Activated CD8-positive, alpha-beta memory T cell treated with anti-CD3 and anti-CD28 coated beads for 36 hours (primary cell): ENCODE results near the gene CNOT1. TPM values are rescaled to one million over a fixed set of nuclear protein-coding genes. Genes with fewer than 3 reads are reported as not detected.

Experiments used
- CTCF ChIA-PET: fragments of 350-600 bp; sonication (Branson Sonifier 250); formaldehyde crosslinking; loops from one replicate; lab custom pipeline; 2021; ENCODE audit warnings: antibody characterized with exemption; lab: Charles Lee
- POLR2A ChIA-PET: fragments of 350-600 bp; sonication (Branson Sonifier 250); formaldehyde crosslinking; loops from one replicate; lab custom pipeline; 2021; ENCODE audit warnings: antibody characterized with exemption; lab: Charles Lee
- total RNA-seq, 2 experiments: library from RNA; stranded (reverse); gene quantifications; one replicate each; pipeline ENCODE4 v1.2.3, GENCODE V29; 2021

The CNOT1 gene
- total RNA-seq, 2 experiments from 2014 or later: 316 to 334 TPM

DNA sequence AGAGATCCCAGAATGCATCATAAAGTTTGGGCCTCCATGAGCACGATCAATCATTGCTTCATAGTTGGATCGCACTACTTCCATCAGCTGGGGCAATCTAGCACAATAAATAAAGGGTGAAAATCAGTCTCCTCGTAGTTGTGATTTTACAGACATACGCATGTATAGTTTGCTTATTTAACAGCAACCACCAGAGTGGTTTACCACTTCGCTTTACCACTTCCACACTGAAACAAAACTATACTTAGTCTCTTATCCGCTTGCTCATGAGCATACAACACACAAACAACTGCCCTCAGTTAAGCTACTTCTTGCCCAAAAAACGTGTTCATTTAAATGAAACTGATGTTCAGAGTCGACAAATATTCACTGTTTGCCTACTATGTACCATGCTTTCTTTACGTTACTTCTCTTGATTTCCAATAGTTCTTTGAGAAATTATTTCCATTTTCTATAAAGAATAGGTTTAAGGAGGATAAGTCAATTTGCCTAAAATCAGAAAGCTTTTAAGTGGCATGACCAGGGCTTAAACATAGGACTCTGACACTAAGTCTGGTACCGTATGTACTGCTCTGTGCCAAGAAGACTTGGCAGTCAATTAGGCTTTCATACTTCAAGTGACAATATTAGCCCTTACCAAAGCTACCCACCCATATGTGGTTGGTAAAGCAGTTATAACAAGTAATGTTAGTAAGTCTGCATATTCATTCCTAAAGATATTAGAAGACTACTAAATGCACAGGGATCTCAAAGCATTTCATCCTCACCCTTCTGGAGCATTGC, 92.3 kb downstream of the CNOT1 start:
- CTCF ChIA-PET: interaction anchor here (0.5 kb wide), 1 partner anchor 144 kb away, joined by 4 read pairs; no protein-coding TSS in a partner anchor
- POLR2A ChIA-PET: interaction anchor here (0.6 kb wide), 1 partner anchor 9 kb away, joined by 3 read pairs; no protein-coding TSS in a partner anchor

DNA sequence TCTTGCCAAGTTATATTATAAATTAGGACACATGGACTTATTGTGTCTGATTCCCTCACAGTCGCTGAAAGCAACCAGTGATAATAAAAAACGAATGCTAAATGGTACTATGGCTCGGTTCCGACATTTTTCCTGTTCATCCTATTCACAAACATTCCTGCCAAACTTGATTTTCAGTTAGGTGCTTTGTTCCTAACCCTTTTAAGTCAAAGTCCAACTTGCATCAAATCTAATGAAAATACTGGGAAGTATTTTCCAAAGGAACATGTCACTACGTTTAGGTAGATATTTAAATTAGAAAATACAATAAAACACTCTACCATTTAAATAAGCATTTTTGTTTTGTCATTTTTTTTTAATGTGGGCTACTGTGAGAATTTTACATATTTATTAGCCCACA, 93.3 kb downstream of the CNOT1 start:
- ChIA-PET CTCF (no interaction called here), POLR2A (no interaction called here)

DNA sequence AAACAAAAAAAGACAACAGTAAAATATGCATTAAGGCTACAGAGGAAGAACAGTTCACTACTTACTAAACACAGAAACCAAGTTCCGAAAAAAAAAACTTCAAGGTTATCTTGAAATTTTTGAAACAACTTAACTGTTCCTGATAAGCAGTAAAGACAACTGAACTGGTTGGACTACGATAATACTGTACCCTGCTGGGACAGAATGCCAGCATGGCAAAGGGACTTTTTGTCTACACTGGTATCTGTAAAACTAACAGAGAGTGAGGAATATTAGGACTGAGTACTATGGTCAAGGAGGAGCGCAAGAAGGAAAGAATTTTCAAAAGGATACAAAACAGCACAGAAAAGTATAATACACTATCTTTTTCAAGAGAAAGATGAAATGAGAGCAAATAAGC, 94.5 kb downstream of the CNOT1 start:
- POLR2A ChIA-PET: no interaction called here
- CTCF ChIA-PET: no interaction called here

GRCh38 chr16:58533751-58534470, 95.7 kb downstream of the CNOT1 start:
- CTCF ChIA-PET: no interaction called here
- POLR2A ChIA-PET: no interaction called here

DNA sequence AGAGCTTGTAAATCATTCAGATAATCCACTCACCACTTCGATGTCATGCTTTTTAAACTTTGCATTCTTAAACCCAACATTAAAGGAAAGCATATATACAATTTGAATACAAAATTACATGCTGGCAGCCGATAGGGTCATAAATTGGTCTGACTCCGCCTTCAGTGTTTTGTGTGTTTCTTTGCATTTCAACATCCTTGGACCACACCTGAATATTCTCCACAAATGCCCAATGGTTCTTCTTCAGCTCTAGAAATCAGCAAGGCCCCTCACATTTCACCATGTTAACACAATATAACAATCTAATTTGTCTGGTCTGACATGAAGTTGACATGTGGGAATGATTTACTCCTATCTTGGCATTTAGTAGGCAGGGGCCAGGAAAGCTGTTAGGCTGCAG, 97.2 kb downstream of the CNOT1 start:
- ChIA-PET POLR2A (no interaction called here), CTCF (interaction anchor here (0.6 kb wide), 1 partner anchor 124 kb away, joined by 3 read pairs; no protein-coding TSS in a partner anchor)

DNA sequence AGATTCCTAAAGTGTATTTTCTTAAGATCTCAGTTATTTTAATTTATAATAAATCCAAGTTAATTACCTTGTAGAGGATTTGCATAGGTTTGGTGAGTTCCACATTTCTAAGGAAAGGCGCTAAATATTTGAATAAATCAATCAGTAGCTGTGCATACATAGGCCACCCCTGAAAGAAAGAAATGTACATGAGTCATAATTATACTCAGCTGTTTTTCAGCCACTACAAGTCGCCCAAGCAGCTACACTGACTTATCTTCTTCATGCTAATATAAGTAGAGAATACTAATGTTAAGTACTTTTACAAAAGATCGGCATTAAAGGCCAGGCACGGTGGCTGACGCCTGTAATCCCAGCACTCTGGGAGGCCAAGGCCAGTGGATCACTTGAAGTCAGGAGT, 99.4 kb downstream of the CNOT1 start:
- POLR2A ChIA-PET: no interaction called here
- CTCF ChIA-PET: interaction anchor here (0.7 kb wide), 1 partner anchor 13 kb away, joined by 3 read pairs; no protein-coding TSS in a partner anchor

GRCh38 chr16:58519707-58520106, 109.9 kb downstream of the CNOT1 start:
- CTCF ChIA-PET: interaction anchor here (2.1 kb wide), 1 partner anchor 8 kb away, joined by 5 read pairs; no protein-coding TSS in a partner anchor
- POLR2A ChIA-PET: no interaction called here

- POLR2A ChIA-PET: no interaction called here
- CTCF ChIA-PET: interaction anchor here (2.1 kb wide), 2 partner anchors 8 to 215 kb away, joined by 5 read pairs; partner anchors contain the start of gene GOT2
Measured at GRCh38 chr16:58518980-58519368, 110.7 kb downstream of the CNOT1 start.

DNA sequence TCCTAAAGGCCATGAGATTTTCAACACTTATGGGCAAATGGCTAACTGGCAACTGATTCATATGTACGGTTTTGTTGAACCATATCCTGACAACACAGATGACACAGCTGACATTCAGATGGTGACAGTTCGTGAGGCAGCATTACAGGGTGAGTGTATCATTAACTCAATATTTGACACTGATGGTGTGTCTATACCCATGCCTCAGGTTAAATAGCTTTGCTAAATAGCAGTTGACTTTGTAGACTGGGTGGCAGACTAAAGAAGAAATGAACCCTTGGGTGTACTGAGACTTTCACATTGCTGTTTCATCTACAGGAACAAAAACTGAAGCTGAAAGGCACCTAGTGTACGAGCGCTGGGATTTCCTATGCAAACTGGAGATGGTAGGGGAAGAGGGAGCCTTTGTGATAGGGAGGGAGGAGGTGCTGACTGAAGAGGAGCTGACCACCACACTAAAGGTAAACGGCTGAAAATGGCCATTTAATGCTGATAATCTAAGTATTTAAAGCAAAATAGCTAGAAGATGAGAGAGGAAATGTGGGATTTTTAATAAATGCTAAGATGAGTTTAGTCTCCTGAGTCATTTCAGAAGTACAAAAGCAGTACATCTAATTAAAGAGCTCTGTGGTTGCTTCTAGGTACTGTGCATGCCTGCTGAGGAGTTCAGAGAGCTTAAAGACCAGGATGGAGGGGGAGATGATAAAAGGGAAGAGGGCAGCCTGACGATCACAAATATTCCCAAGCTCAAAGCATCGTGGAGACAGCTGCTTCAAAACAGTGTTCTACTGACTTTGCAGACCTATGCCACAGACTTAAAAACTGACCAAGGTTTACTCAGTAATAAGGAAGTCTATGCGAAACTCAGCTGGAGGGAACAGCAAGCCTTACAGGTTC, 111.3 kb downstream of the CNOT1 start:
- ChIA-PET POLR2A (no interaction called here), CTCF (interaction anchor here (2.1 kb wide), 1 partner anchor 215 kb away, joined by 5 read pairs; the partner anchor contains the start of gene GOT2)

- ChIA-PET POLR2A (interaction anchor here (2.0 kb wide), 1 partner anchor 112 kb away, joined by 8 read pairs; the partner anchor contains the start of gene CNOT1), CTCF (interaction anchor here (0.5 to 2.1 kb wide), 4 partner anchors 13 to 239 kb away, joined by 3 to 5 read pairs (median 3); partner anchors contain the start of gene GOT2)
Measured at GRCh38 chr16:58516768-58517107, 112.9 kb downstream of the CNOT1 start.

DNA sequence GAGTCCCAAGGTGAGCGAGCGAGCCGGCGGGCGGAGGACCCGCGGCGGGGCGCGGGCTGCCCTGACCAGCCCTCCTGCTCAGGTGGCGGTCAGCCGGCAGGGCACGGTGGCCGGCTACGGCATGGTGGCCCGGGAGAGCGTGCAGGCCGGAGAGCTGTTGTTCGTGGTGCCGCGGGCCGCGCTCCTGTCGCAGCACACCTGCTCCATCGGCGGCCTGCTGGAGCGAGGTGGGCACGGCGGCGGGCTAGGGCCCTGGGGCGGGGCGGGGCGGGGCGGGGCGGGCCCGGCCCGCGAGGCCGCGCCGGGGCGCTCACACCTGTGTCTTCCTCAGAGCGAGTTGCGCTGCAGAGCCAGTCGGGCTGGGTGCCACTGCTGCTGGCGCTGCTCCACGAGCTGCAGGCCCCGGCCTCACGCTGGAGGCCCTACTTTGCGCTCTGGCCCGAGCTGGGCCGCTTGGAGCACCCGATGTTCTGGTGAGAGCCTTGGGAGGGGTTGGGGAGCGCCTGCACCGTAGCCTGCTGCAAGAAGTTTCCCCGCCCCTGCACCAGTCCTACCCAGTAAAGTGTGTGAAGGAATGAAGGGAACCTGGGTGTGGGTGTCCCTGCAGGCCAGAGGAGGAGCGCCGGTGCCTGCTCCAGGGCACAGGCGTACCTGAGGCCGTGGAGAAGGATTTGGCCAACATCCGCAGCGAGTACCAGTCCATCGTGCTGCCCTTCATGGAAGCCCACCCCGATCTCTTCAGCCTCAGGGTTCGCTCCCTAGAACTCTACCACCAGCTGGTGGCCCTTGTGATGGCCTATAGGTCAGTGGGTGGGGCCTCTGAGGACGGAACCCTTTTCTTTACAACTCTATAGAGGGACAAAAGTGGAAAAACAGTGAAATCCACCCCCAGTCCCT, 113.5 kb downstream of the CNOT1 start:
- CTCF ChIA-PET: interaction anchor here (1.1 to 1.5 kb wide), 2 partner anchors 179 to 240 kb away, joined by 3 read pairs; no protein-coding TSS in a partner anchor
- POLR2A ChIA-PET: interaction anchor here (1.0 to 2.0 kb wide), 2 partner anchors 13 to 113 kb away, joined by 7 to 8 read pairs; partner anchors contain the start of gene CNOT1

DNA sequence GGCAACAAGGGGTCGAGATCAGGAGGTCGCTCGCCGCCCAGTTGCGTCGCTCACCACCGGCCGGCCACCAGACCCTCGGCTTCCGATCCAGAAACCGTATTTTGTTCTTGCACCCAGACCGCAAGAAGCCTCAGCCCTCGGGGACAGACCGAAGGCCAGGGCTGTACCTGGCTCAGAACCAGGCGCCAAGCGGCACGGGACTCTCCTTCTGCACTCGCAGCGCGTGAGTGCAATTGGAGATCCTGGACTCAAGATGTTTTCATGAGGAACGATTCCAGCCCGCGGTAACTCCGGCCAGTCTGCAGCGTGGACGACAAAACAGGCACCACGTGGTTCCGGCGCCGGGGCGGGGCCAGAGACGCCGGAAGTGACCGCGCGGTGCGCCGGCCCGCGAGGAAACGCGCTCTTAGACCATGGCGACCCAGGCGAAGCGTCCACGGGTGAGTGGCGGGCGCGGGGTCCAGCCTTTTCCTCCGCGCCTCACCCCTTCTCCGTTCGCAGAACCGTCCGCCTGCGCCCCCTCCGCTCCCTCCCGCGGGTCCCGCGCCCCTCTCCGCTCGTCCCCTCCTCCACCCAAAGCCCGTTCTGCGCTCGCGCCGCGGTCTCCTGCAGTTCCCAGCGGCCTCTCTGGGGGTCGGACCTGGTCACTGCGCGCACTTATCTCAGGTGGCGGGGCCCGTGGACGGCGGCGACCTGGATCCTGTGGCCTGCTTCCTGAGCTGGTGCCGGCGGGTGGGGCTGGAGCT, 114.3 kb downstream of the CNOT1 start, which contains the start of gene SETD6:
Gene SETD6 (plus strand): TSS at position 393 of the 746 bp plus-strand sequence. CDS start 21 bp downstream, at position 414.
- POLR2A ChIA-PET: interaction anchor here (1.0 to 2.0 kb wide), 2 partner anchors 14 to 114 kb away, joined by 7 to 8 read pairs; partner anchors contain the start of gene CNOT1

DNA sequence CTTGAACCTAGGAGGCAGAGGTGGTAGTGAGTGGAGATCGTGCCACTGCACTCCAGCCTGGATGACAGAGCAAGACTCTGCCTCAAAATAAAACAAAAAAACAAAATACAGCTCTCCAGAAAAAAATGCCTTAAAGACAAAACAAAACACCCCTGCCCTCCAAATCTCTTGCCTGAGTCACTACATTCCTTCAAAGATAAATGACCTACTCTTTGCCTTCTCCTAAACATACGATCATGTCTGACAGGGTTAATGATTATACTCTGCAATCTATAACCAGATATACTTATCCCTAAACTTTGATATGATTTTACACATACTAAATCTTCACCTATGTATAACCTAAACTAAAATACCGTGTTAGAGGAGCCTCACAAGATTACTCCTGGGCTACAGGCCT, 115.8 kb downstream of the CNOT1 start:
- CTCF ChIA-PET: interaction anchor here (2.5 to 3.8 kb wide), 2 partner anchors 14 to 242 kb away, joined by 7 to 16 read pairs; partner anchors contain the start of gene NDRG4
- POLR2A ChIA-PET: no interaction called here

More for the DNA sequence above, 114.3 kb downstream of the CNOT1 start, which contains the start of gene SETD6:
- CTCF ChIA-PET: interaction anchor here (1.5 to 2.5 kb wide), 2 partner anchors 179 to 241 kb away, joined by 3 to 7 read pairs; no protein-coding TSS in a partner anchor

- CTCF ChIA-PET: interaction anchor here (0.6 to 3.8 kb wide), 6 partner anchors 8 to 244 kb away, joined by 3 to 16 read pairs (median 4); partner anchors contain the start of gene NDRG4
- POLR2A ChIA-PET: no interaction called here
Measured at GRCh38 chr16:58511933-58512815, 117.5 kb downstream of the CNOT1 start.

- POLR2A ChIA-PET: no interaction called here
- CTCF ChIA-PET: interaction anchor here (1.4 to 3.8 kb wide), 4 partner anchors 9 to 245 kb away, joined by 4 to 16 read pairs (median 7); partner anchors contain the start of gene NDRG4
Measured at GRCh38 chr16:58510776-58511628, 118.6 kb downstream of the CNOT1 start.
